Measurements from ENCODE around the gene MYO16.

MYO16 gene

DNA sequence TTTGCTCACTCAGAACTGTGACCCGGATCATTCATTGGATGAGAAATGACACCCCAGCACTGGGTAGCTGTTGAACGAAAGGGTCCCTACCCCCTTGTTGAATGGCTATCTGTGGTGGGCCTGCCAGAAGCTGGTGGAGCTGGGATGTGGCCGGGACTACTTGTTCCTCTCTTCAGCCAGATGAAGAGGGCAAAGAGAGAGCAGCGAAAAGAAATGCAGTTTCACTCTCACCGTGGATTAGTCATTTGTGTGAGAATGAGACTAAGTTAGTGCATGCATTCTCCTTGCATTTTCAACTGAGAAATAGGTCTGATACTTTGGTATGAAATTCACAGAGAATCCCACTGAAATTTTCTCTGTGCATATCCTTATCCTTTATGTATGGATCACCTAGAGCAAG lies 603.9 kb downstream of the MYO16 start (continued):
- TF ChIP-seq, protein P1, sequence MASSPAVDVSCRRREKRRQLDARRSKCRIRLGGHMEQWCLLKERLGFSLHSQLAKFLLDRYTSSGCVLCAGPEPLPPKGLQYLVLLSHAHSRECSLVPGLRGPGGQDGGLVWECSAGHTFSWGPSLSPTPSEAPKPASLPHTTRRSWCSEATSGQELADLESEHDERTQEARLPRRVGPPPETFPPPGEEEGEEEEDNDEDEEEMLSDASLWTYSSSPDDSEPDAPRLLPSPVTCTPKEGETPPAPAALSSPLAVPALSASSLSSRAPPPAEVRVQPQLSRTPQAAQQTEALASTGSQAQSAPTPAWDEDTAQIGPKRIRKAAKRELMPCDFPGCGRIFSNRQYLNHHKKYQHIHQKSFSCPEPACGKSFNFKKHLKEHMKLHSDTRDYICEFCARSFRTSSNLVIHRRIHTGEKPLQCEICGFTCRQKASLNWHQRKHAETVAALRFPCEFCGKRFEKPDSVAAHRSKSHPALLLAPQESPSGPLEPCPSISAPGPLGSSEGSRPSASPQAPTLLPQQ (tag by site-specific recombination; IDR thresholded peaks at IDR 0.05) = no peak
- TF ChIP-seq ZNF335 (tag by site-specific recombination; conservative IDR thresholded peaks at IDR 0.05) (no peak), KLF16 (tag by site-specific recombination; IDR thresholded peaks at IDR 0.05) (no peak), ZNF266 (tag by site-specific recombination; IDR thresholded peaks at IDR 0.05; ENCODE audit: low read depth) (no peak), ZNF175 (tag by site-specific recombination; IDR thresholded peaks at IDR 0.05) (no peak), GLIS2 (tag by site-specific recombination; IDR thresholded peaks at IDR 0.05) (no peak), GLI4 (tag by site-specific recombination; IDR thresholded peaks at IDR 0.05) (no peak)
- TF ChIP-seq, protein P2, sequence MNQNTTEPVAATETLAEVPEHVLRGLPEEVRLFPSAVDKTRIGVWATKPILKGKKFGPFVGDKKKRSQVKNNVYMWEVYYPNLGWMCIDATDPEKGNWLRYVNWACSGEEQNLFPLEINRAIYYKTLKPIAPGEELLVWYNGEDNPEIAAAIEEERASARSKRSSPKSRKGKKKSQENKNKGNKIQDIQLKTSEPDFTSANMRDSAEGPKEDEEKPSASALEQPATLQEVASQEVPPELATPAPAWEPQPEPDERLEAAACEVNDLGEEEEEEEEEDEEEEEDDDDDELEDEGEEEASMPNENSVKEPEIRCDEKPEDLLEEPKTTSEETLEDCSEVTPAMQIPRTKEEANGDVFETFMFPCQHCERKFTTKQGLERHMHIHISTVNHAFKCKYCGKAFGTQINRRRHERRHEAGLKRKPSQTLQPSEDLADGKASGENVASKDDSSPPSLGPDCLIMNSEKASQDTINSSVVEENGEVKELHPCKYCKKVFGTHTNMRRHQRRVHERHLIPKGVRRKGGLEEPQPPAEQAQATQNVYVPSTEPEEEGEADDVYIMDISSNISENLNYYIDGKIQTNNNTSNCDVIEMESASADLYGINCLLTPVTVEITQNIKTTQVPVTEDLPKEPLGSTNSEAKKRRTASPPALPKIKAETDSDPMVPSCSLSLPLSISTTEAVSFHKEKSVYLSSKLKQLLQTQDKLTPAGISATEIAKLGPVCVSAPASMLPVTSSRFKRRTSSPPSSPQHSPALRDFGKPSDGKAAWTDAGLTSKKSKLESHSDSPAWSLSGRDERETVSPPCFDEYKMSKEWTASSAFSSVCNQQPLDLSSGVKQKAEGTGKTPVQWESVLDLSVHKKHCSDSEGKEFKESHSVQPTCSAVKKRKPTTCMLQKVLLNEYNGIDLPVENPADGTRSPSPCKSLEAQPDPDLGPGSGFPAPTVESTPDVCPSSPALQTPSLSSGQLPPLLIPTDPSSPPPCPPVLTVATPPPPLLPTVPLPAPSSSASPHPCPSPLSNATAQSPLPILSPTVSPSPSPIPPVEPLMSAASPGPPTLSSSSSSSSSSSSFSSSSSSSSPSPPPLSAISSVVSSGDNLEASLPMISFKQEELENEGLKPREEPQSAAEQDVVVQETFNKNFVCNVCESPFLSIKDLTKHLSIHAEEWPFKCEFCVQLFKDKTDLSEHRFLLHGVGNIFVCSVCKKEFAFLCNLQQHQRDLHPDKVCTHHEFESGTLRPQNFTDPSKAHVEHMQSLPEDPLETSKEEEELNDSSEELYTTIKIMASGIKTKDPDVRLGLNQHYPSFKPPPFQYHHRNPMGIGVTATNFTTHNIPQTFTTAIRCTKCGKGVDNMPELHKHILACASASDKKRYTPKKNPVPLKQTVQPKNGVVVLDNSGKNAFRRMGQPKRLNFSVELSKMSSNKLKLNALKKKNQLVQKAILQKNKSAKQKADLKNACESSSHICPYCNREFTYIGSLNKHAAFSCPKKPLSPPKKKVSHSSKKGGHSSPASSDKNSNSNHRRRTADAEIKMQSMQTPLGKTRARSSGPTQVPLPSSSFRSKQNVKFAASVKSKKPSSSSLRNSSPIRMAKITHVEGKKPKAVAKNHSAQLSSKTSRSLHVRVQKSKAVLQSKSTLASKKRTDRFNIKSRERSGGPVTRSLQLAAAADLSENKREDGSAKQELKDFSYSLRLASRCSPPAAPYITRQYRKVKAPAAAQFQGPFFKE (tag by site-specific recombination; IDR thresholded peaks at IDR 0.05; ENCODE audit: borderline replicate concordance) = no peak
- TF ChIP-seq, protein P3, sequence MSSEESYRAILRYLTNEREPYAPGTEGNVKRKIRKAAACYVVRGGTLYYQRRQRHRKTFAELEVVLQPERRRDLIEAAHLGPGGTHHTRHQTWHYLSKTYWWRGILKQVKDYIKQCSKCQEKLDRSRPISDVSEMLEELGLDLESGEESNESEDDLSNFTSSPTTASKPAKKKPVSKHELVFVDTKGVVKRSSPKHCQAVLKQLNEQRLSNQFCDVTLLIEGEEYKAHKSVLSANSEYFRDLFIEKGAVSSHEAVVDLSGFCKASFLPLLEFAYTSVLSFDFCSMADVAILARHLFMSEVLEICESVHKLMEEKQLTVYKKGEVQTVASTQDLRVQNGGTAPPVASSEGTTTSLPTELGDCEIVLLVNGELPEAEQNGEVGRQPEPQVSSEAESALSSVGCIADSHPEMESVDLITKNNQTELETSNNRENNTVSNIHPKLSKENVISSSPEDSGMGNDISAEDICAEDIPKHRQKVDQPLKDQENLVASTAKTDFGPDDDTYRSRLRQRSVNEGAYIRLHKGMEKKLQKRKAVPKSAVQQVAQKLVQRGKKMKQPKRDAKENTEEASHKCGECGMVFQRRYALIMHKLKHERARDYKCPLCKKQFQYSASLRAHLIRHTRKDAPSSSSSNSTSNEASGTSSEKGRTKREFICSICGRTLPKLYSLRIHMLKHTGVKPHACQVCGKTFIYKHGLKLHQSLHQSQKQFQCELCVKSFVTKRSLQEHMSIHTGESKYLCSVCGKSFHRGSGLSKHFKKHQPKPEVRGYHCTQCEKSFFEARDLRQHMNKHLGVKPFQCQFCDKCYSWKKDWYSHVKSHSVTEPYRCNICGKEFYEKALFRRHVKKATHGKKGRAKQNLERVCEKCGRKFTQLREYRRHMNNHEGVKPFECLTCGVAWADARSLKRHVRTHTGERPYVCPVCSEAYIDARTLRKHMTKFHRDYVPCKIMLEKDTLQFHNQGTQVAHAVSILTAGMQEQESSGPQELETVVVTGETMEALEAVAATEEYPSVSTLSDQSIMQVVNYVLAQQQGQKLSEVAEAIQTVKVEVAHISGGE (tag by site-specific recombination; conservative IDR thresholded peaks at IDR 0.05; ENCODE audit: low read depth) = no peak
- TF ChIP-seq, protein P4, sequence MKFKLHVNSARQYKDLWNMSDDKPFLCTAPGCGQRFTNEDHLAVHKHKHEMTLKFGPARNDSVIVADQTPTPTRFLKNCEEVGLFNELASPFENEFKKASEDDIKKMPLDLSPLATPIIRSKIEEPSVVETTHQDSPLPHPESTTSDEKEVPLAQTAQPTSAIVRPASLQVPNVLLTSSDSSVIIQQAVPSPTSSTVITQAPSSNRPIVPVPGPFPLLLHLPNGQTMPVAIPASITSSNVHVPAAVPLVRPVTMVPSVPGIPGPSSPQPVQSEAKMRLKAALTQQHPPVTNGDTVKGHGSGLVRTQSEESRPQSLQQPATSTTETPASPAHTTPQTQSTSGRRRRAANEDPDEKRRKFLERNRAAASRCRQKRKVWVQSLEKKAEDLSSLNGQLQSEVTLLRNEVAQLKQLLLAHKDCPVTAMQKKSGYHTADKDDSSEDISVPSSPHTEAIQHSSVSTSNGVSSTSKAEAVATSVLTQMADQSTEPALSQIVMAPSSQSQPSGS (tag by site-specific recombination; IDR thresholded peaks at IDR 0.05; ENCODE audit: low read depth) = no peak

DNA sequence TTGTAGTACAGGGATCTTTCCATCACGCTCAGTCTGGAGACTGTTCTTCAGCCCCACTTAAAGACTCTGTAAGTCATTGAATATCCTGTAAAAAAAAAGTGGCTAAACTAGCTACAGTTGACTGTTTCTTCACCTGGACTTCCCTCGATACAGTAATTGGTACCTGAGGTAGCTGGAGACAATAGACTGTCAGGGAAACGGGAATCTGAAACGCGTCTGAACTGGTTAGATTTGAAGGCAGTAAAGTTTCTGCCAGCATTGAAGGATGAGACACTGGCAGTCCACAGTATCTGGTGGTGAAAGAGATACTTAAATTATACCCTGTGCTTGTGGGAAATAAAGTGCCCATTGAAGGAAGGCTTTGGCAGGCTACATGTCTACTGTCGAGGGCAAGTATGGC lies 606.5 kb downstream of the MYO16 start:
- Histone ChIP-seq H3K27ac (ENCODE audit: extremely low read depth, low read depth, low read length) (no peak overlapping the region), H3K4me3 (ENCODE audit: low read depth, low read length) (no peak overlapping the region), H3K36me3 (ENCODE audit: control insufficient read depth in 2 of 2, insufficient read depth in 1 of 2, low read length in 2 of 2) (no peaks in the 10 kb centered on the region), H3K4me1 (ENCODE audit: control insufficient read depth, insufficient read depth, low read length) (no peaks in the 10 kb centered on the region), H3K9me3 (ENCODE audit: control insufficient read depth, insufficient read depth, low read depth, low read length) (no peaks in the 10 kb centered on the region)
- POLR2A ChIA-PET = no interaction called here
- CTCF ChIA-PET = interaction anchor here (0.7 to 0.9 kb wide), 3 partner anchors 37 to 275 kb away, joined by 3 to 4 read pairs (median 3); no protein-coding TSS in a partner anchor
- no peak for TF ChIP-seq ZBTB20 (tag by site-specific recombination; IDR thresholded peaks at IDR 0.05)
- no peak for TF ChIP-seq GLIS1 (tag by site-specific recombination; IDR thresholded peaks at IDR 0.05)
- TF ChIP-seq ZNF366 (tag by site-specific recombination; conservative IDR thresholded peaks at IDR 0.05) = no peak
- TF ChIP-seq, protein P5, sequence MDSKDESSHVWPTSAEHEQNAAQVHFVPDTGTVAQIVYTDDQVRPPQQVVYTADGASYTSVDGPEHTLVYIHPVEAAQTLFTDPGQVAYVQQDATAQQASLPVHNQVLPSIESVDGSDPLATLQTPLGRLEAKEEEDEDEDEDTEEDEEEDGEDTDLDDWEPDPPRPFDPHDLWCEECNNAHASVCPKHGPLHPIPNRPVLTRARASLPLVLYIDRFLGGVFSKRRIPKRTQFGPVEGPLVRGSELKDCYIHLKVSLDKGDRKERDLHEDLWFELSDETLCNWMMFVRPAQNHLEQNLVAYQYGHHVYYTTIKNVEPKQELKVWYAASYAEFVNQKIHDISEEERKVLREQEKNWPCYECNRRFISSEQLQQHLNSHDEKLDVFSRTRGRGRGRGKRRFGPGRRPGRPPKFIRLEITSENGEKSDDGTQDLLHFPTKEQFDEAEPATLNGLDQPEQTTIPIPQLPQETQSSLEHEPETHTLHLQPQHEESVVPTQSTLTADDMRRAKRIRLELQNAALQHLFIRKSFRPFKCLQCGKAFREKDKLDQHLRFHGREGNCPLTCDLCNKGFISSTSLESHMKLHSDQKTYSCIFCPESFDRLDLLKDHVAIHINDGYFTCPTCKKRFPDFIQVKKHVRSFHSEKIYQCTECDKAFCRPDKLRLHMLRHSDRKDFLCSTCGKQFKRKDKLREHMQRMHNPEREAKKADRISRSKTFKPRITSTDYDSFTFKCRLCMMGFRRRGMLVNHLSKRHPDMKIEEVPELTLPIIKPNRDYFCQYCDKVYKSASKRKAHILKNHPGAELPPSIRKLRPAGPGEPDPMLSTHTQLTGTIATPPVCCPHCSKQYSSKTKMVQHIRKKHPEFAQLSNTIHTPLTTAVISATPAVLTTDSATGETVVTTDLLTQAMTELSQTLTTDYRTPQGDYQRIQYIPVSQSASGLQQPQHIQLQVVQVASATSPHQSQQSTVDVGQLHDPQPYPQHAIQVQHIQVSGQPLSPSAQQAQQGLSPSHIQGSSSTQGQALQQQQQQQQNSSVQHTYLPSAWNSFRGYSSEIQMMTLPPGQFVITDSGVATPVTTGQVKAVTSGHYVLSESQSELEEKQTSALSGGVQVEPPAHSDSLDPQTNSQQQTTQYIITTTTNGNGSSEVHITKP (tag by site-specific recombination; IDR thresholded peaks at IDR 0.05) = no peak
- TF ChIP-seq, protein P6, sequence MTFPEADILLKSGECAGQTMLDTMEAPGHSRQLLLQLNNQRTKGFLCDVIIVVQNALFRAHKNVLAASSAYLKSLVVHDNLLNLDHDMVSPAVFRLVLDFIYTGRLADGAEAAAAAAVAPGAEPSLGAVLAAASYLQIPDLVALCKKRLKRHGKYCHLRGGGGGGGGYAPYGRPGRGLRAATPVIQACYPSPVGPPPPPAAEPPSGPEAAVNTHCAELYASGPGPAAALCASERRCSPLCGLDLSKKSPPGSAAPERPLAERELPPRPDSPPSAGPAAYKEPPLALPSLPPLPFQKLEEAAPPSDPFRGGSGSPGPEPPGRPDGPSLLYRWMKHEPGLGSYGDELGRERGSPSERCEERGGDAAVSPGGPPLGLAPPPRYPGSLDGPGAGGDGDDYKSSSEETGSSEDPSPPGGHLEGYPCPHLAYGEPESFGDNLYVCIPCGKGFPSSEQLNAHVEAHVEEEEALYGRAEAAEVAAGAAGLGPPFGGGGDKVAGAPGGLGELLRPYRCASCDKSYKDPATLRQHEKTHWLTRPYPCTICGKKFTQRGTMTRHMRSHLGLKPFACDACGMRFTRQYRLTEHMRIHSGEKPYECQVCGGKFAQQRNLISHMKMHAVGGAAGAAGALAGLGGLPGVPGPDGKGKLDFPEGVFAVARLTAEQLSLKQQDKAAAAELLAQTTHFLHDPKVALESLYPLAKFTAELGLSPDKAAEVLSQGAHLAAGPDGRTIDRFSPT (tag by site-specific recombination; IDR thresholded peaks at IDR 0.05) = no peak
- no peak for TF ChIP-seq ZNF837 (tag by site-specific recombination; IDR thresholded peaks at IDR 0.05)
- TF ChIP-seq, protein P7, sequence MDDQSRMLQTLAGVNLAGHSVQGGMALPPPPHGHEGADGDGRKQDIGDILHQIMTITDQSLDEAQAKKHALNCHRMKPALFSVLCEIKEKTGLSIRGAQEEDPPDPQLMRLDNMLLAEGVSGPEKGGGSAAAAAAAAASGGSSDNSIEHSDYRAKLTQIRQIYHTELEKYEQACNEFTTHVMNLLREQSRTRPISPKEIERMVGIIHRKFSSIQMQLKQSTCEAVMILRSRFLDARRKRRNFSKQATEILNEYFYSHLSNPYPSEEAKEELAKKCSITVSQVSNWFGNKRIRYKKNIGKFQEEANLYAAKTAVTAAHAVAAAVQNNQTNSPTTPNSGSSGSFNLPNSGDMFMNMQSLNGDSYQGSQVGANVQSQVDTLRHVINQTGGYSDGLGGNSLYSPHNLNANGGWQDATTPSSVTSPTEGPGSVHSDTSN (CRISPR knock-in tag; IDR thresholded peaks at IDR 0.05) = no peak

Data from HEK293 (cell line).